HCT116 (cell line): ENCODE results near the gene NRN1. TPM values are rescaled to one million over a fixed set of nuclear protein-coding genes. Genes with fewer than 3 reads are reported as not detected.

ENCODE experiments used
- ATAC-seq: fragments of 200-7000 bp; cut with Tn5 transposase; 2 replicates; pipeline ENCODE4 v1.9.1; 2020; ENCODE audit warnings: mild to moderate bottlenecking, moderate library complexity
- BruUV-seq: library from RNA; stranded (reverse); fragments of 400-500 nt; replicated peaks from 2 replicates; lab custom pipeline; 2021; lab: Mats Ljungman, UMichigan
- CTCF ChIA-PET: fragments of 300-600 bp; sonication (Branson Sonifier 250); formaldehyde crosslinking; loops from one replicate; lab custom pipeline; 2021; ENCODE audit warnings: antibody characterized with exemption; lab: Charles Lee
- POLR2A ChIA-PET: fragments of 300-600, 350-600 bp; sonication (Branson Sonifier 250); formaldehyde crosslinking; loops from one replicate; lab custom pipeline; 2021; ENCODE audit warnings: antibody characterized with exemption; lab: Charles Lee
- RAD21 ChIA-PET, 2 experiments: fragments of 300-600 bp; sonication (Branson Sonifier 250); formaldehyde crosslinking; loops; one replicate each; lab custom pipeline; 2023; ENCODE audit warnings: low total read pairs in 2 of 2; ENCODE audit not compliant: uncharacterized antibody in 2 of 2, unreplicated experiment in 2 of 2, low non-redundant PET in 1 of 2; lab: Charles Lee
- DNase-seq: peaks from one replicate; pipeline ENCODE4 v3.0.0-alpha.2; 2010; ENCODE audit warnings: low read depth, low spot score
- H2AFZ ChIP-seq: fragments of 200-600 bp; shearing (Covaris generic), sonication (generic); 2 replicates; pipeline ENCODE4 v1.6.1; 2017; ENCODE audit warnings: low read depth, mixed run types, mixed read lengths, antibody characterized with exemption, low read length; ENCODE audit not compliant: poor library complexity, severe bottlenecking
- H3K27ac ChIP-seq: 2 replicates; pipeline ENCODE4 v1.5.1; 2012; ENCODE audit warnings: low read depth, low read length
- H3K27me3 ChIP-seq: fragments of 200-600 bp; sonication (generic); 2 replicates; pipeline ENCODE4 v1.6.1; 2016; ENCODE audit warnings: mixed run types, low read length, mixed read lengths; ENCODE audit not compliant: insufficient read depth
- H3K36me3 ChIP-seq, 2 experiments: fragments of 200-500 bp in 1 of 2; fragments of 200-600 bp in 1 of 2; sonication (Bioruptor generic) in 1 of 2; sonication (generic) in 1 of 2; 2 replicates each; pipeline versions ENCODE4 v1.5.1 to v1.6.1; 2014 to 2016; ENCODE audit warnings: low read length in 2 of 2, inconsistent platforms in 1 of 2, mixed read lengths in 1 of 2, mixed run types in 1 of 2; ENCODE audit not compliant: insufficient read depth in 2 of 2, control insufficient read depth in 1 of 2
- H3K4me1 ChIP-seq, 2 experiments: fragments of 200-600 bp in 1 of 2; sonication (generic) in 1 of 2; 2 replicates each; pipeline versions ENCODE4 v1.5.1 to v1.6.1; 2012 to 2017; ENCODE audit warnings: low read length in 2 of 2, inconsistent platforms in 1 of 2, mild to moderate bottlenecking in 1 of 2, mixed read lengths in 1 of 2, mixed run types in 1 of 2, moderate library complexity in 1 of 2; ENCODE audit not compliant: insufficient read depth in 2 of 2, control insufficient read depth in 1 of 2
- H3K4me2 ChIP-seq: fragments of 200-600 bp; sonication (generic); 2 replicates; pipeline ENCODE4 v1.6.1; 2017; ENCODE audit warnings: mixed run types, low read length, mixed read lengths
- H3K4me3 ChIP-seq, 2 experiments: fragments of 200-600 bp in 1 of 2; sonication (generic) in 1 of 2; replicated peaks in 1 of 2; 2 replicates each; pipeline ENCODE4 v1.5.1; 2011 to 2016; ENCODE audit warnings: low read length in 2 of 2, control low read depth in 1 of 2, low read depth in 1 of 2, mild to moderate bottlenecking in 1 of 2, mixed read lengths in 1 of 2, mixed run types in 1 of 2
- H3K79me2 ChIP-seq: fragments of 200-600 bp; sonication (generic); 2 replicates; pipeline ENCODE4 v1.6.1; 2017; ENCODE audit warnings: mild to moderate bottlenecking, mixed run types, low read length, moderate library complexity, mixed read lengths; ENCODE audit not compliant: insufficient read depth
- H3K9ac ChIP-seq: fragments of 200-600 bp; sonication (generic); 2 replicates; pipeline ENCODE4 v1.6.1; 2016; ENCODE audit warnings: low read length, mixed read lengths
- H3K9me2 ChIP-seq: fragments of 200-600 bp; sonication (generic), shearing (Covaris generic); 2 replicates; pipeline ENCODE4 v1.6.1; 2017; ENCODE audit warnings: mixed run types, mild to moderate bottlenecking, moderate library complexity; ENCODE audit not compliant: insufficient read depth
- H3K9me3 ChIP-seq, 2 experiments: fragments of 200-500 bp in 1 of 2; fragments of 200-600 bp in 1 of 2; sonication (Bioruptor generic) in 1 of 2; sonication (generic) in 1 of 2; 2 replicates each; pipeline ENCODE4 v1.6.1; 2014 to 2017; ENCODE audit warnings: low read length in 2 of 2, mixed read lengths in 2 of 2, inconsistent platforms in 1 of 2, low read depth in 1 of 2, mild to moderate bottlenecking in 1 of 2, mixed run types in 1 of 2, moderate library complexity in 1 of 2; ENCODE audit not compliant: control insufficient read depth in 1 of 2, insufficient read depth in 1 of 2
- H4K20me1 ChIP-seq: fragments of 200-600 bp; sonication (generic), shearing (Covaris generic); 2 replicates; pipeline ENCODE4 v1.6.1; 2017; ENCODE audit warnings: mixed run types, mild to moderate bottlenecking, moderate library complexity; ENCODE audit not compliant: insufficient read depth
- CBX3 ChIP-seq: IDR thresholded peaks from 2 replicates; pipeline ENCODE4 v1.6.1; 2012; ENCODE audit warnings: low read depth
- CEBPB ChIP-seq: IDR thresholded peaks from 2 replicates; pipeline ENCODE4 v1.6.1; 2012; ENCODE audit warnings: low read depth
- EGR1 ChIP-seq: IDR thresholded peaks from 2 replicates; pipeline ENCODE4 v1.6.1; 2012; ENCODE audit warnings: low read depth
- ELF1 ChIP-seq: IDR thresholded peaks from 2 replicates; pipeline ENCODE4 v1.6.1; 2012; ENCODE audit warnings: low read depth, borderline replicate concordance
- EZH2phosphoT487 ChIP-seq: fragments of 200-600 bp; IDR thresholded peaks from 2 replicates; pipeline ENCODE4 v1.6.1; 2018; ENCODE audit warnings: antibody characterized with exemption, borderline replicate concordance
- JUND ChIP-seq: IDR thresholded peaks from 2 replicates; pipeline ENCODE4 v1.6.1; 2012
- RAD21 ChIP-seq: IDR thresholded peaks from 2 replicates; pipeline ENCODE4 v1.6.1; 2012; ENCODE audit warnings: low read depth, mild to moderate bottlenecking
- TCF7L2 ChIP-seq: IDR thresholded peaks from 2 replicates; pipeline ENCODE4 v1.7.0; 2011; ENCODE audit warnings: borderline replicate concordance, inconsistent platforms; ENCODE audit not compliant: insufficient read depth, insufficient read length; ENCODE audit errors: extremely low read depth
- ZFX ChIP-seq: fragments of 450-650 bp; IDR thresholded peaks from 2 replicates; pipeline ENCODE4 v1.6.1; 2017
- ZNF274 ChIP-seq: fragments of 200-500 bp; sonication (Bioruptor generic); IDR thresholded peaks from 2 replicates; pipeline ENCODE4 v1.6.1; 2014; ENCODE audit warnings: mild to moderate bottlenecking, low read depth, low read length, inconsistent platforms
- intact Hi-C: fragments of 100-400 bp; cut with micrococcal nuclease; formaldehyde crosslinking; loops from 2 replicates; pipeline ENCODE4 v1.10.0; 2022
- total RNA-seq: library from RNA; stranded (reverse); gene quantifications from one replicate; pipeline ENCODE4 v1.2.1, GENCODE V29; 2021; ENCODE audit not compliant: unreplicated experiment

Gene NRN1
- total RNA-seq, 1 experiment from 2014 or later = not detected

DNA sequence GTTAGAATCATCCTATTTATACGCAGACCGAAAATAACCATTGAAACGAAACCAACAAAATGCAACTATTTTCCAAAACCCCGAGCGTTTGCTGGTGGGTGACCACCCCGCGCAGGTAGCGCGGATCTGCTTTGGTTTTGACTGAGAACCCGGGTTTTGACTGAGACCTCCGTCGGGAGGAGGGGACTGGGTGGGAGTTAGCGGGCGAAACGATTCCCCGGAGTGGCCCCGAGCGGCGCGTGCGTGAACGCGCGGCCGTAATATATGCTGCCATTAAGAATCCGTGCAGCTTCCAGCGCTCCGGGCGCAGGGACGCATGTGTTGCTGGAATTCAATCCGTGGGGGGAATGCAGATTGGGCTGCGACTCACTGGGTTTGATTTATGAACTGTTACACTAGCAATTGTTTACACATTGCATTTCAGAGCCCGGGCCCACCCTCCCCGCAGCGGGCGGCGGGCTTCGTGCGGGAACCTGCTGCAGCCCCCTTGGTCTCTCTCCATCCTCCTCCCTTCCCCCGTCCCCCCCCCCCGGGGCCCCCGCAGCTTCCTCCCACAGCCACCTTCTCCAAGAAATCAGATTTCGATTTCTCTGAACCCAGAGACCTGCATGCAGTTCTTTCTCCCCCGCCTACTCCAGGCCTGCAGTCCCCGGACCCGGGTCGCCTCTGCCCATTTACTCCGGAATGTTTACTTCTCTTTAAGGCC is 9.9 kb downstream of the NRN1 start:
- DNase-seq = no peak
- intact Hi-C loops = no loop called here
- Histone ChIP-seq H3K9me3 (no peaks in the 10 kb centered on the region), H3K9me2 (no peaks in the 10 kb centered on the region), H3K4me2 (no peak overlapping the region), H3K27ac (no peak overlapping the region), H3K79me2 (no peaks in the 10 kb centered on the region), H3K4me1 (no peaks in the 10 kb centered on the region), H3K4me3 (no peak overlapping the region), H2AFZ (no peak overlapping the region), H3K27me3 (no peaks in the 10 kb centered on the region), H4K20me1 (no peaks in the 10 kb centered on the region), H3K36me3 (no peaks in the 10 kb centered on the region), H3K9ac (no peak overlapping the region)
- TF ChIP-seq EGR1 = no peak
- no TSS peak for BruUV-seq
- ChIA-PET POLR2A (no interaction called here), CTCF (no interaction called here), RAD21 (interaction anchor here in 1 of 2 experiments (0.6 kb wide), 1 partner anchor 32 kb away, joined by 3 read pairs; no protein-coding TSS in a partner anchor)
- ATAC-seq = no peak

DNA sequence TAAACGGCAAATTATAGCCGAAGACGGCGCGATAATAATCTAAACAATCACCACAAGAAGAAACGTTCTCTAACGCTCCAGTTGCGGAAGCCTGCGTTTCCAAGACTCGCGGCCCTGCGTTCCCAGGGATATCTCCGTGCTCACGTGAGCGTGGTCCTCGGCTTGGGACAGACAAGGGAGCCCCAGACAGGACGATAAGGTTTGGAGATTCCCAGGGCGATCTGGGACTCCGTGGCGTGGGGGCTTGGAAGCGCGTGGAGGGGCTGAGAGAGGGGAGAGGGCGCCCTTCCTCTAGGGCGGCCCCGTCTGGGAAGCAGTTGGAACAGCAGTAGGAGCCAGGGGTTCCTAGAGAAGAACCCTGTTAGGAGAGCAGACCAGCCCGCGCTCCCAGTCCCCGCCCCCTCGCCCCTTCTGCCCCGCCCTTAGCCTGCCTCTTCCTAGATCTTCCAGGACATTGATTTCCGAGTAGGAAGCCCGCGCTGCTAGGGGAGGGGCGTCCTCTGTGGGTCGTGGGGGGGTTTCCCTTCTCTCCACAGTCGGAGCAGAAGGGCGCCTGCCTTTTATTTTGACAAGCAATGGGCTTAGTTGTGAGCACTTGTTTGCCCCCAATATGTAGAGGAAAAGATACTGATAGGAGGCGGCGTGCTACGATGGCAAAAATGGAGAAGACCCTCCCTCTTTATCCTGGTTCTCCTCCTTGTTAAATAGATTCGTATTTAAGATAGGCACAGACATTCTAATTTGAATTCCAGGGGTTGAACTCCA is 10.6 kb downstream of the NRN1 start:
- Histone ChIP-seq H3K79me2 (no peaks in the 10 kb centered on the region), H3K27ac (no peak overlapping the region), H3K36me3 (no peaks in the 10 kb centered on the region), H3K27me3 (no peaks in the 10 kb centered on the region), H3K4me1 (no peaks in the 10 kb centered on the region), H3K9me3 (no peaks in the 10 kb centered on the region), H3K9ac (no peak overlapping the region), H4K20me1 (no peaks in the 10 kb centered on the region), H2AFZ (no peak overlapping the region), H3K4me3 (no peak overlapping the region), H3K9me2 (no peaks in the 10 kb centered on the region), H3K4me2 (no peak overlapping the region)
- CTCF ChIA-PET = no interaction called here
- RAD21 ChIA-PET = no interaction called here
- peak; percentile 85 for ATAC-seq
- POLR2A ChIA-PET = no interaction called here
- no TSS peak for BruUV-seq
- no peak for DNase-seq
- intact Hi-C loops = no loop called here
- TF ChIP-seq ELF1 = no peak
- TF ChIP-seq EZH2phosphoT487 = no peak
- no peak for TF ChIP-seq ZFX
- TF ChIP-seq CBX3 = no peak
- TF ChIP-seq JUND = no peak
- no peak for TF ChIP-seq TCF7L2
- TF ChIP-seq CEBPB = no peak
- no peak for TF ChIP-seq RAD21
- no peak for TF ChIP-seq ZNF274
